Measurements from ENCODE around the gene DUSP5. TPM values are rescaled to one million over a fixed set of nuclear protein-coding genes. Genes with fewer than 3 reads are reported as not detected.

DUSP5 gene
- total RNA-seq, 1 experiment from 2014 or later = 14.2 TPM

- H3K9me3 ChIP-seq (ENCODE audit: insufficient read depth, low read depth) = no peaks in the 10 kb centered on the region
These were observed 17.1 kb downstream of the DUSP5 start for GRCh38 chr10:110514848-110515247.

GRCh38 chr10:110516815-110517492 is 19.2 kb downstream of the DUSP5 start:
- Histone ChIP-seq H2AFZ (no peak overlapping the region), H3K9me2 (ENCODE audit: insufficient read depth) (no peaks in the 10 kb centered on the region), H3K27ac (no peak overlapping the region), H3F3A (ENCODE audit: insufficient read depth, low read depth) (peaks cover 78% of the 10 kb centered on the region), H4K20me1 (ENCODE audit: insufficient read depth) (peaks cover 21% of the 10 kb centered on the region), H3K4me2 (no peak overlapping the region), H3K27me3 (ENCODE audit: insufficient read depth, low read depth) (no peaks in the 10 kb centered on the region), H3K36me3 (ENCODE audit: low read depth) (peaks cover 29% of the 10 kb centered on the region), H3K4me3 (no peak overlapping the region), H3K9me3 (ENCODE audit: insufficient read depth, low read depth) (no peaks in the 10 kb centered on the region), H3K79me2 (ENCODE audit: low read depth) (peaks cover 18% of the 10 kb centered on the region), H3K4me1 (replicated peaks; ENCODE audit: insufficient read depth) (no peaks in the 10 kb centered on the region)
- no peak for TF ChIP-seq CTCF (conservative IDR thresholded peaks at IDR 0.05)
- no peak for TF ChIP-seq EZH2 (IDR thresholded peaks at IDR 0.05; ENCODE audit: low read depth)
- ChIA-PET POLR2A (ENCODE audit: unreplicated experiment) (no interaction called here), CTCF (no interaction called here)
- intact Hi-C loops (cut with micrococcal nuclease; ENCODE audit: unreplicated experiment) = no loop called here
- DNase-seq = no peak
- BruUV-seq (replicated peaks) = no TSS peak

More at GRCh38 chr10:110514848-110515247, 17.1 kb downstream of the DUSP5 start:
- DNase-seq = no peak
- H3K27me3 ChIP-seq (ENCODE audit: insufficient read depth, low read depth) = no peaks in the 10 kb centered on the region
- H3K9me2 ChIP-seq (ENCODE audit: insufficient read depth) = no peaks in the 10 kb centered on the region
- ChIA-PET POLR2A (ENCODE audit: unreplicated experiment) (no interaction called here), CTCF (no interaction called here)
- intact Hi-C loops (cut with micrococcal nuclease; ENCODE audit: unreplicated experiment) = no loop called here
- H2AFZ ChIP-seq = no peak overlapping the region
- no peak overlapping the region for H3K4me3 ChIP-seq
- no peak overlapping the region for H3K27ac ChIP-seq
- peaks cover 42% of the 10 kb centered on the region for H3K36me3 ChIP-seq (ENCODE audit: low read depth)
- TF ChIP-seq EZH2 (IDR thresholded peaks at IDR 0.05; ENCODE audit: low read depth) (no peak), CTCF (conservative IDR thresholded peaks at IDR 0.05) (no peak)
- no peaks in the 10 kb centered on the region for H3K4me1 ChIP-seq (replicated peaks; ENCODE audit: insufficient read depth)
- peaks cover 37% of the 10 kb centered on the region for H3K79me2 ChIP-seq (ENCODE audit: low read depth)
- peaks cover 77% of the 10 kb centered on the region for H3F3A ChIP-seq (ENCODE audit: insufficient read depth, low read depth)
- no peak overlapping the region for H3K4me2 ChIP-seq
- peaks cover 41% of the 10 kb centered on the region for H4K20me1 ChIP-seq (ENCODE audit: insufficient read depth)
- BruUV-seq (replicated peaks) = no TSS peak

- peaks cover 22% of the 10 kb centered on the region for H3K4me1 ChIP-seq (replicated peaks; ENCODE audit: insufficient read depth)
- intact Hi-C loops (cut with micrococcal nuclease; ENCODE audit: unreplicated experiment) = no loop called here
- H3K4me2 ChIP-seq = no peak overlapping the region
- no peaks in the 10 kb centered on the region for H3K9me3 ChIP-seq (ENCODE audit: insufficient read depth, low read depth)
- DNase-seq = no peak
- CTCF ChIA-PET = no interaction called here
- H3F3A ChIP-seq (ENCODE audit: insufficient read depth, low read depth) = peaks cover 90% of the 10 kb centered on the region
- H3K27ac ChIP-seq = no peak overlapping the region
- no peak overlapping the region for H2AFZ ChIP-seq
- BruUV-seq (replicated peaks) = no TSS peak
- H3K27me3 ChIP-seq (ENCODE audit: insufficient read depth, low read depth) = no peaks in the 10 kb centered on the region
- peaks cover 3% of the 10 kb centered on the region; the same call in 1 of the 2 replicates for H4K20me1 ChIP-seq (ENCODE audit: insufficient read depth)
- POLR2A ChIA-PET (ENCODE audit: unreplicated experiment) = no interaction called here
- H3K36me3 ChIP-seq (ENCODE audit: low read depth) = peaks cover 37% of the 10 kb centered on the region
- H3K79me2 ChIP-seq (ENCODE audit: low read depth) = peaks cover 4% of the 10 kb centered on the region; the same call in 1 of the 2 replicates
- H3K9me2 ChIP-seq (ENCODE audit: insufficient read depth) = no peaks in the 10 kb centered on the region
- TF ChIP-seq EZH2 (IDR thresholded peaks at IDR 0.05; ENCODE audit: low read depth) (no peak), CTCF (conservative IDR thresholded peaks at IDR 0.05) (no peak)
- H3K4me3 ChIP-seq = no peak overlapping the region
These were observed 24.8 kb downstream of the DUSP5 start for GRCh38 chr10:110522365-110522988.

Data from PC-9 (cell line).